ENCODE results near the gene INO80C. TPM values are rescaled to one million over a fixed set of nuclear protein-coding genes. Genes with fewer than 3 reads are reported as not detected.

INO80C gene
- total RNA-seq, 2 donors from 2014 or later, result 22.7 to 26.9 TPM

DNA sequence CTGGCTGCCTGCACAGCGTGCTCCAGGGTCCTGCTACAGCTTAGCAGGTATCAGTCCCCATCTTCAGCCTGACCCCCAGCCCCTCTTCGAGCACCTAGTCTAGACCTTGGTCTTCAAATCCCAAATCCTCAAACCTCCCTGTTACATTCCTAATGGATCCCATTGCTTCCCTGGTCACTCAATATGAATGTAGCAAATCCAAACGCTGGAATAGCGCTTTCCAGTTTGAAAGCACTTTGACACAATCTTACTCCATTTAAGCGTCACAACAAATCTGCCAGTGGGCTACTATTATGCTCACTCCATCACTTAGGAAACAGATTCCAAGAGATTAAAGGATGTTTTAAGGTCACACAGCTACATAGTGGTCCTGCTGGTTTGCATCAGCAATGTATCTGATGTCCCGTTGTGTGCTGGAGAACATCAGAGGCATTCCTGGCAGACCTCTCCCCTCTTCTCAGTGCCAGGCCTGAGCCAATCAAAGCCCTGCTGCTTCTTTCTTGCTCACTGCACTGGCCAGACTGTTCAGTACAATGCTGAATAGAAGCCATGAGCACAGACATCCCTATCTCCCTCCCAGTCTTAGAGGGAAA, 11.1 kb upstream of the INO80C start:
- Mint-ChIP-seq H3K27me3 (ENCODE audit: low read depth) (peaks cover 6% of the 10 kb centered on the region), H3K27ac (no peak overlapping the region), H3K4me3 (no peak overlapping the region), H3K9me3 (no peaks in the 10 kb centered on the region), H3K4me1 (ENCODE audit: low read depth) (no peaks in the 10 kb centered on the region), H3K36me3 (ENCODE audit: insufficient read depth in 2 of 2) (no peaks in the 10 kb centered on the region)
- DNase-seq (no peak), ATAC-seq (replicated peaks in 1 of 2) (no peak)

DNA sequence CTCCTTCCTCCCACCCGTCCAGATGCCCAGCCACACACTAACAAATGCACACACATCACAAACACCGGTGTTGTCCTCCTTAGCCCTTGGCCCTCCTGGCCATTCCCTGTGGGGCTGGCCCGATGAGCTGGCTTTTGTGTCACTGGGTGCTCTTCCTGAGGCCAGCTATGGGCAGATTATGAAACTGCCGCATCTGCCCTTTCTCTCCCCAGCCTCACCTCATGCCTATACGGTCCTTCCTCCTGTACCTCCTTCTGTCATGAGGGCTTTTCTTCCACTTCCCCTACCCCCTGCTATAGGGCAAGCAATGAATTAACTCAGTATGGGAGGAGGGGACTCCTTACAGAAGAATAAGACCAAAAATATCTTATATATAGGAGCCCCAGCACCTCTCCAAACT, 10.3 kb upstream of the INO80C start:
- Mint-ChIP-seq H3K27me3 (ENCODE audit: low read depth) (peaks cover 6% of the 10 kb centered on the region), H3K36me3 (ENCODE audit: insufficient read depth in 2 of 2) (no peaks in the 10 kb centered on the region), H3K27ac (no peak overlapping the region), H3K4me1 (ENCODE audit: low read depth) (no peaks in the 10 kb centered on the region), H3K4me3 (no peak overlapping the region), H3K9me3 (no peaks in the 10 kb centered on the region)
- ATAC-seq (replicated peaks in 1 of 2), result no peak
- no peak for DNase-seq

DNA sequence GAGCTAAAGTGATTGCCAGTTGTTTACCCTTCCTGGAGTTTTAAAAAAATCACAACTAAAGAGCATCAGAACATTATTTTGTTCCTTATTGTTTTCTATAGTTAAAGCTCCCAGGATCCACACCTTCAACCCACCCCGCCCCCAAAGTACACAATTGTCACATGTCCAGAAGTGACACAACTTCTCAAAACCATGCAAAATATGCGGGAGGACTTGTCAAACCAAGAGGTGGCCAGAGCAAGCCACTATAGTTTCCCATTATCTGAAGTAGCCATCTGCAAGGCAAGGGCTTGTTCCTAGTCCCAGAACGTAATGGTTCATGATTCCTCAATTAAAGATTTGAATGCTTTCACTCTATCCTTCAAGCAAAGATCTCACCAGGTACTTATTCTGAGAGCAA, 9.9 kb upstream of the INO80C start:
- Mint-ChIP-seq H3K27ac (no peak overlapping the region), H3K9me3 (no peaks in the 10 kb centered on the region), H3K27me3 (ENCODE audit: low read depth) (peaks cover 6% of the 10 kb centered on the region), H3K4me3 (no peak overlapping the region), H3K4me1 (ENCODE audit: low read depth) (no peaks in the 10 kb centered on the region), H3K36me3 (ENCODE audit: insufficient read depth in 2 of 2) (no peaks in the 10 kb centered on the region)
- ATAC-seq (replicated peaks in 1 of 2) (no peak), DNase-seq (no peak)

DNA sequence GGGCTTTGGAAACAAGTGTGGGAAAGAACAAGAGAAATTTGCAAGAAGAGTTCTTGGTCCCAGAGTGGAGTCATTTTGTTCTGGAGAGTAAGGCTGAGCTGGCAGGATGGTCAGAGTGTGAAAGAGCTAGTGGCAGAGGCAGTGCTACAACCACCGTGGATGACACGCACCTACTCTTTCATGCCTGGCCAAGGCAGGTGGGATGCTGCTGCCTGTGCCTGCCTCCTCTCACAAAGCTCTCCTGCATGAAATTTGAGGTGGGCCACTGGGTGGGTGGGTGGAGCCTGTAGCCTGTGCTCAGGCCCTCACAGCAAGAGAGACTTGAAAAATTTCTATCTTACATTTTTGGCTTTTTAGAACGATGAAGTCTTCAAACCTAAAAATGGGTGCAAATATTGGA, 9.4 kb upstream of the INO80C start:
- no peaks in the 10 kb centered on the region for H3K9me3 Mint-ChIP-seq
- ATAC-seq (replicated peaks in 1 of 2) (no peak), DNase-seq (no peak)
- H3K36me3 Mint-ChIP-seq (ENCODE audit: insufficient read depth in 2 of 2), result no peaks in the 10 kb centered on the region
- H3K4me3 Mint-ChIP-seq, result no peak overlapping the region
- peaks cover 6% of the 10 kb centered on the region for H3K27me3 Mint-ChIP-seq (ENCODE audit: low read depth)
- H3K27ac Mint-ChIP-seq, result no peak overlapping the region
- H3K4me1 Mint-ChIP-seq (ENCODE audit: low read depth), result no peaks in the 10 kb centered on the region

DNA sequence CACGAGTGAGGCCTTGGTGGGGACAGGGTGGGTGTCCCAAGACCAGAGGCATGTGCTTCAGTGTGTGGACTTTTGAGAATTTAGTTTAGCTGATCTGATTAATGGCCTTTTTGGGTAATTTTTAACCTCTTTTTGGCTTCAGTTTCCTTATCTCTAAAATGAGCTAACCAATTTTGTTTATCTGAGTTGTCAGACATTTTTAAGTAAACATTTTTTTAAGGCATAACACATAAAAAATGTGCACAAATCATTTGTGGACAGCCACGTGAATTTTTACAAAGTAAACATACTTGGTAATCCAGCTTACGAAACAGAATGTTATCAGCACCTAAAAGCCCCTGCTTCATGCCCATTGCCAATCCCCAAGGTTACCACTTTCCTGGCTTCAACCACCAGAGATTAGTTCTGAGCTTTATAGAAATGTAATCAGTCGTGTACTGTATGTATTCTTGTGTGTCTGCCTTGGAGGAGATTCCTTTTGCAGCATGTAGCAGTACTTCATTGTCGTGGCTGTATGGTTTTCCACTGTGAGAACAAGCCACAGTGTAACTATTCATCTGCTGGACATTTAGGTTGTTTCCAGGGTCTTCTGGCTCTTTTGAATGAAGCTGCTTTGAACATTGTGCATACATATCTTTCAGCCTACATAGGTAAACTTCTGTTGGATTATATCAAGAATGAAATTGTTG, 8.4 kb upstream of the INO80C start:
- ATAC-seq (replicated peaks in 1 of 2) (no peak), DNase-seq (no peak)
- no peak overlapping the region for H3K4me3 Mint-ChIP-seq
- H3K4me1 Mint-ChIP-seq (ENCODE audit: low read depth), result no peaks in the 10 kb centered on the region
- H3K27ac Mint-ChIP-seq, result no peak overlapping the region
- no peaks in the 10 kb centered on the region for H3K36me3 Mint-ChIP-seq (ENCODE audit: insufficient read depth in 2 of 2)
- H3K9me3 Mint-ChIP-seq, result no peaks in the 10 kb centered on the region
- H3K27me3 Mint-ChIP-seq (ENCODE audit: low read depth), result peaks cover 6% of the 10 kb centered on the region

DNA sequence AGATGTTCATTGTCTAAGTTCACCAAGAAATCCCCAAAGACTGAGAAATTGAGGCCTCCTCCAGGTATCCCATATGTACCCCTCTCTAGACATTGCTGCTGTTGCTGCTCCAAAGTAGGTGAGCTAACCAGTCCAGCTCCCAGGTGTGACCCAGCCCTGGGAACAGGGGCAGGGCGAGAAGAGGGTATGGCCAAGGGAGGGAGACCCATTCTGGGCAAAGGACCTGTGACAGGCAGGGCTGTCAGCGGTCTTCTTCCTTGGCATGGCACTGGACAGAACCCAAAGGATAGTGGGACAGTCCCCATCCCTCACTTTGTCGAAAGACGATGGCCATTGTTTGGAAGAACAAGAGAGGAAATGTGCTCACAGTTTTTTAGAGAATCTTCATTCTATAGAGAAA, 7.2 kb upstream of the INO80C start:
- DNase-seq (no peak), ATAC-seq (replicated peaks in 1 of 2) (no peak)
- Mint-ChIP-seq H3K4me1 (ENCODE audit: low read depth) (no peaks in the 10 kb centered on the region), H3K27ac (no peak overlapping the region), H3K36me3 (ENCODE audit: insufficient read depth in 2 of 2) (no peaks in the 10 kb centered on the region), H3K9me3 (no peaks in the 10 kb centered on the region), H3K27me3 (ENCODE audit: low read depth) (peaks cover 6% of the 10 kb centered on the region), H3K4me3 (no peak overlapping the region)

DNA sequence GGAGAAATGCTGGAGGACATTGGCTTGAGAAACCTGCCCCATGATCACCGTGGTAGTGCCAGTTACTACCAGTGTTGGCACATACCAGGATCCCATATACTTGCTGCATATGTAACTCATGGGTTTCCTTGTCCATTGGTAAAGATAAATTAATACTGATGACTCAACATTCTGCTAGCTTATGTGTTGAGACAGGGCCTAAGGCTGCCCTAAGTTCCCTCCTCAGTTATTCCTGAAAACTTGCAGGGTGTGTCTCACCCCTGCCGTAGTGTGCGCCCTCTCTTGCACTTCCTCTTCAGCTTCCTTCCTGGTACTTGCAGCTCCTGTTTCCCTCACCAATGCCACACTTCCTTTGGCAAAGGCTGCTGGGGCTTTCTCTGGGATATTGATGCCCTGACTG, 4.3 kb upstream of the INO80C start:
- no peak for ATAC-seq (replicated peaks in 1 of 2)
- Mint-ChIP-seq H3K27ac (no peak overlapping the region), H3K36me3 (ENCODE audit: insufficient read depth in 2 of 2) (no peaks in the 10 kb centered on the region), H3K27me3 (ENCODE audit: low read depth) (peaks cover 6% of the 10 kb centered on the region), H3K4me1 (ENCODE audit: low read depth) (peaks cover 3% of the 10 kb centered on the region), H3K9me3 (no peaks in the 10 kb centered on the region), H3K4me3 (no peak overlapping the region)
- no peak for DNase-seq

DNA sequence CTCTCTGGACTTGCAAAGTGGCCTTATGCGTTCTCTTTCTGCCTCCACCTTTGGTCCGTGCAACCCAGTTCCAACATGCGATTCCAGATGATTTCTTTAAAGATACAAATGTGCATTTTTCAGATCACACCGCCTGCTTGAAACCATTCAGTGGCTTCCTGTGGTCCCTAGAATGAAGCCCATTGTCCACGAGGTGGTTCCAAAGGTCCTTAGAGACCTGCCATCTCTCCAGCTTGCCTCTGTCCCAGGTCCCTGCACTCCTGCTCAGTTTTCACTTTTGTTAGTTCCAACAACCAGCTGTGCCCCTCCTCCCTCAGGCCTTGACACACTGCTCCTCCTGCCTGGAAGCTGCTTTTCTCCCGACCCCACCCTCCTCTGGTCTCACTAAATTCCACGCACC, 3.6 kb upstream of the INO80C start:
- Mint-ChIP-seq H3K27me3 (ENCODE audit: low read depth) (peaks cover 6% of the 10 kb centered on the region), H3K9me3 (no peaks in the 10 kb centered on the region), H3K36me3 (ENCODE audit: insufficient read depth in 2 of 2) (no peaks in the 10 kb centered on the region), H3K4me1 (ENCODE audit: low read depth) (peaks cover 9% of the 10 kb centered on the region), H3K4me3 (no peak overlapping the region), H3K27ac (no peak overlapping the region)
- DNase-seq, result no peak
- ATAC-seq (replicated peaks in 1 of 2), result no peak

DNA sequence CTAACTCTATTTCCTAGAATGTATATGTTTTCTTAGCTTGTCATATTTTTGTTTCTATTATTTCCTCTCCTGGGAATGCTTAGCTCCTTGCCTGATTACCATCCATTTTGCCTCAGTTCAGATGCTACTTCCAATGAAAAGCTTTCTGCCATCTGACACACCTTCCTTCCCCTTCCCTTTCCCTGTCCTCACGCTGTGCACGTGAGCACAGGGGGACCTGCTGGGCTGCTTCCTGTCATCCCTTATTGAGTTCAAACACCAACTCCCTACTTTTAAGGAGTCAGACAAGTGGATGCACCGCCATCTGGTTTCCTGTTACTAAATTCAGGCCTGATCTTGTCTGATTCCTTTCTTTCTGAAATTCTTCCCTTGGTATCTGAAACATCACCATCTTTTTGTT, 2.4 kb upstream of the INO80C start:
- ATAC-seq (replicated peaks in 1 of 2) (no peak), DNase-seq (no peak)
- Mint-ChIP-seq H3K4me3 (no peak overlapping the region), H3K9me3 (no peaks in the 10 kb centered on the region), H3K27me3 (ENCODE audit: low read depth) (peaks cover 6% of the 10 kb centered on the region), H3K36me3 (ENCODE audit: insufficient read depth in 2 of 2) (peaks cover 0 to 1% of the 10 kb centered on the region in 2 donors), H3K4me1 (ENCODE audit: low read depth) (peaks cover 22% of the 10 kb centered on the region), H3K27ac (no peak overlapping the region)

DNA sequence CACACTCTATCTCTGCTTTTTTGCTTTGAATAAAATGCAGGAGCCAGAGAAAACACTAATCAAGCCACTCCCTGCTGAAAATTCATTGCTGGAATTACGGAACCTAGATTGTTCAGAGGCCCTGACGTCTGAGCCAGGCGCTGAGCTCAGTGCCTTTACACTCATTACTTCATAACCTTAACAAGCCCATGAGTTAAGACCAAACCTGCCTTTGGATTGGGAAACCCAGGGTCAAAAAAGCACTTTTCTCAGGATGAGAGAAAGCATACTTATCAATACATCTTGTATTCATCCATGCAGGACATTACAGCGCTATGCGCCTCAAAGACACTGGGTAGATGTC, 762 bp downstream of the INO80C start:
- H3K9me3 Mint-ChIP-seq, result no peaks in the 10 kb centered on the region
- H3K27ac Mint-ChIP-seq, result peak overlapping the region; percentile 97
- peak; percentile 26 to 28 for ATAC-seq (replicated peaks in 1 of 2)
- peaks cover 0 to 1% of the 10 kb centered on the region in 2 donors for H3K36me3 Mint-ChIP-seq (ENCODE audit: insufficient read depth in 2 of 2)
- peak overlapping the region; percentile 89 to 95 for H3K4me3 Mint-ChIP-seq
- H3K27me3 Mint-ChIP-seq (ENCODE audit: low read depth), result no peaks in the 10 kb centered on the region
- no peak for DNase-seq
- H3K4me1 Mint-ChIP-seq (ENCODE audit: low read depth), result peaks cover 32% of the 10 kb centered on the region

DNA sequence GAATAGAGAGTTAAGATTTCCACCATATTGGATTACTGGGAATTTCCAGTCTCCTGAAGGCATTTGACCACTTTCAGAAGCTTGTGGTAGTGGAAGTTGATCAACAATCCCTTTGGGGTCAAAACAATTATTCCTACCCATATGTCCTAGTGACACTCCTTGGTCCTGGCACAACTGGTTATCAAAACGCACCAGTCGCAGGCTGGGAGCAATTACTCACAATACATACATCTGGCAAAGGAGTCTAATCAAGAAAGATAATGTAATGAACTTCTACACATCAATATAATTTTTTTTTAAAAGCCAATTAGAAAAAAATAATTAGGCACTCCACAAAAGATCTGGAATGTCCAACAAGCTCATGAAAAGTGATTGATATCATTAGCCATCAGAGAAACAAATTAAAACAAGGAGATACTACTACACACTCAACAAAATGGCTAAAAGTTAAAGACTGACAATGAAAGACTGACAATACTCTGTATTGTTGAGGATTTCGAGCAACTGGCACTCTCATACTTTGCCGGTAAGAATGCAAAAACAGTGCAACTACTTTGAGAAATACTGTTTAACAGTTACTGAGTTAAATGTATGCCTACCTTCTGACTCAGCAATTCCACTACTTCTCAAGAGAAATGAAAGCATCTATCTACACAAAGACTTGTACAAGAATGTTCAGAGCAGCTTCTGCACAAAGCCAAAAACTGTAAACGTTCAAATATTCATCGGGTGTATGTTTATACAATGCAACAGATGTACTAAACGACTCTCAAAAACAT, 2.0 kb downstream of the INO80C start:
- Mint-ChIP-seq H3K36me3 (ENCODE audit: insufficient read depth in 2 of 2) (peaks cover 0 to 1% of the 10 kb centered on the region in 2 donors), H3K27ac (peak overlapping the region; percentile 76), H3K27me3 (ENCODE audit: low read depth) (no peaks in the 10 kb centered on the region), H3K4me1 (ENCODE audit: low read depth) (peaks cover 45% of the 10 kb centered on the region), H3K9me3 (no peaks in the 10 kb centered on the region), H3K4me3 (peak overlapping the region; percentile 89 to 95)
- DNase-seq (no peak), ATAC-seq (replicated peaks in 1 of 2) (no peak)

DNA sequence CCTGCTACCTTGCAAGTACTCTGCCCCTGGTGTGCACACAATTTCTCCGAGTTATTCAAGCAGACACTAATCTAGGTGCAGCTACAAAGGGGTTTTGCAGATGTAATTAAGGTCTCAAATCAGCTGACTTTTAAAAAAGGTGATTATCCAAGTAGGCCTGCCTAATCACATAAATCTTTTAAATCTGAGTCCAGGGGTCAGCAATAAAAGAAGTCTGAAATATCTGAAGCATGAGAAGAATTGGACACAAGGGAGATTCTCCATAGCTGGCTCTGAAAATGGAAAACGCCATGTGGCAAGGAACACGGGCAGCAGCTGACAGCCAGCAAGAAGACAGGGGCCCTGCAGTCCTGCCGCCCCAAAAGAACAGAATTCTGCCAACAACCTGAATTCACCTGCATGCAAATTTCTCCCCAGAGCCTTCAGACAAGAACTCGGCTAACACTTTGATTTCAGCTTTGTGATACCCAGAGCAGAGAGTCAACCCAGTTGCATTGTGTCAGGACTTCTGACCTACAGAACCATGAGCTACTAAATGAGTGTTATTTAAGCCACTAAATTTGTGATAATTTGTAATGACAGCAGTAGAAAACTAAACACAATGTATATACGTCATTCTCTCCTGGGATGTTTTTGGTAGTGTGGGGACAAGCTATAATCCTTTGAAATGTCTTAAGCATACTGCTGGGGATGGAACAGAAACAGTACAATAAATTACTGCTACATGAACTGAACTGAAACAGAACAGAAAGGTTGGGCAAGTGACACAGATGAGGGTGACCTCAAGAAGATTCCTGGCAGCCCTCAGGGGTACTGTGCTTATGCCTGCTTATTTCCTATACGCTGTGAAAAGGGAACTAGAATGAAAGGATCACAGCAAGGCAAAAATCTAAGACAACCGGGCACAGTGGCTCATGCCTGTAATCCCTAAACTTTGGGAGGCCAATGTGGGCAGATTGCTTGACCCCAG, 3.2 kb downstream of the INO80C start:
- Mint-ChIP-seq H3K4me3 (peak overlapping the region in 1 of 2 donors; percentile 33), H3K4me1 (ENCODE audit: low read depth) (peaks cover 52% of the 10 kb centered on the region), H3K36me3 (ENCODE audit: insufficient read depth in 2 of 2) (peaks cover 0 to 1% of the 10 kb centered on the region in 2 donors), H3K9me3 (no peaks in the 10 kb centered on the region), H3K27ac (no peak overlapping the region), H3K27me3 (ENCODE audit: low read depth) (no peaks in the 10 kb centered on the region)
- no peak for ATAC-seq (replicated peaks in 1 of 2)
- DNase-seq, result no peak

DNA sequence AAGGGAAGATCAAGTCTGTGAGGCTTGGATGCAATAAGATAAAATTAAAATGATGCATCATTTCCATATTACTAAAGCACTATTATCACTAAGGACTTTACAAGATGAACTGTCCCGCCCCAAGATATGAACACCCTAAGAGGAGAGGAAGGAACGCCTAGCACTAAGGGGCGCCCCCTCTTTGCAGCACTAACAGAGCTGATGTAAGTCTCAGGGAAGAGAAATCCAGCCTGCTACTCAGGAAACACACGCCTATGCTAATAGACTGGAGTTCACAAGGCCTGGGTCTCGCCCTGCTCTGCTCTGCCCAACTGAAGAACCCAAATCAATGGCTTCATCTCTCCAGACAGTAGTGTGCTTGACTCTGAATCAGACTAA, 6.1 kb downstream of the INO80C start:
- H3K27ac Mint-ChIP-seq, result peak overlapping the region; percentile 24
- ATAC-seq (replicated peaks in 1 of 2) (no peak), DNase-seq (no peak)
- peaks cover 1 to 2% of the 10 kb centered on the region in 2 donors for H3K9me3 Mint-ChIP-seq
- peaks cover 5 to 10% of the 10 kb centered on the region in 2 donors for H3K36me3 Mint-ChIP-seq (ENCODE audit: insufficient read depth in 2 of 2)
- H3K27me3 Mint-ChIP-seq (ENCODE audit: low read depth), result no peaks in the 10 kb centered on the region
- H3K4me1 Mint-ChIP-seq (ENCODE audit: low read depth), result peaks cover 56% of the 10 kb centered on the region
- no peak overlapping the region for H3K4me3 Mint-ChIP-seq
